IPS-11a (cell line): ENCODE measurements around the gene CBFA2T3.
"Not testable (repeated sequence)": the region's sequence is repeated elsewhere in the genome, so short reads cannot be mapped to it uniquely, and the experiment has no call there.

Experiments
- H3K4me3 ChIP-seq: one replicate; pipeline ENCODE4 v1.5.1; 2013; ENCODE audit warnings: low read depth, low read length, control low read depth

CBFA2T3 gene

GRCh38 chr16:89013111-89013510, 36.1 kb upstream of the CBFA2T3 start:
- H3K4me3 ChIP-seq = no peak overlapping the region

GRCh38 chr16:89012622-89012995, 35.6 kb upstream of the CBFA2T3 start:
- no peak overlapping the region for H3K4me3 ChIP-seq

- H3K4me3 ChIP-seq = no peak overlapping the region
Measured at GRCh38 chr16:89011909-89012621, 35.1 kb upstream of the CBFA2T3 start.

- no peak overlapping the region for H3K4me3 ChIP-seq
Measured at GRCh38 chr16:89010210-89010925, 33.4 kb upstream of the CBFA2T3 start.

- no peak overlapping the region for H3K4me3 ChIP-seq
Measured at GRCh38 chr16:89009343-89010209, 32.6 kb upstream of the CBFA2T3 start.

GRCh38 chr16:89008796-89009195, 31.8 kb upstream of the CBFA2T3 start:
- H3K4me3 ChIP-seq = not testable (repeated sequence)

GRCh38 chr16:89007371-89008249, 30.6 kb upstream of the CBFA2T3 start:
- H3K4me3 ChIP-seq = no peak overlapping the region

GRCh38 chr16:89006036-89006752, 29.2 kb upstream of the CBFA2T3 start:
- H3K4me3 ChIP-seq = no peak overlapping the region

GRCh38 chr16:89005201-89006035, 28.4 kb upstream of the CBFA2T3 start:
- no peak overlapping the region for H3K4me3 ChIP-seq

GRCh38 chr16:89004209-89004831, 27.3 kb upstream of the CBFA2T3 start:
- no peak overlapping the region for H3K4me3 ChIP-seq

GRCh38 chr16:89003831-89004208, 26.8 kb upstream of the CBFA2T3 start:
- no peak overlapping the region for H3K4me3 ChIP-seq

GRCh38 chr16:89002851-89003830, 26.1 kb upstream of the CBFA2T3 start:
- H3K4me3 ChIP-seq = no peak overlapping the region

GRCh38 chr16:89002081-89002480, 25.1 kb upstream of the CBFA2T3 start:
- H3K4me3 ChIP-seq = not testable (repeated sequence)

GRCh38 chr16:89001117-89002027, 24.4 kb upstream of the CBFA2T3 start:
- H3K4me3 ChIP-seq = no peak overlapping the region

GRCh38 chr16:89000207-89000959, 23.4 kb upstream of the CBFA2T3 start:
- H3K4me3 ChIP-seq = no peak overlapping the region
